ENCODE data around the gene INAFM2. TPM values are rescaled to one million over a fixed set of nuclear protein-coding genes. Genes with fewer than 3 reads are reported as not detected.

The INAFM2 gene
- total and polyA plus RNA-seq, 2 of the 4 experiments (the other 2 are of a cell fraction): 10.4 to 14.0 TPM

DNA sequence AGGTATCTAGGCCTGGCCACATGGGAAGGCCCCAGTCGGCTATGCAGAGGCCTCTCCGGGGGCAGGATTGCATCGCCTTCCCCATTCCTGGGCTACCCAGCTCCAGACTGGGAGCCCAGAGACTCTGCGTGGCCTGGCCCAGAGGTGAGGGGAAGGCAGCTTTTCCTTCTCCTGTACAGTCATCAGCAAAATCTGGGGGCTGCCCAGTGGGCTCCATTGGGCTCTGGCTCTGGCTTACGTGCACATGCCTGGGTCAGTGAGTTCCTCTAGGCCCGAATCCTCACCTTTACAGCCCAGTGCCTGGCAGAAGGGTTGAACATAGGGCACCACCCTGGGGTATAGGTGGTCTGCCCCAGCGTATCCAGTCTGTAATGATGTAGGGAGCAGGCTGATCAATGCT, 36.7 kb upstream of the INAFM2 start:
- Histone ChIP-seq H3K9me3 (ENCODE audit: control insufficient read depth, insufficient read depth, low read length) (no peaks in the 10 kb centered on the region), H2AFZ (replicated peaks; ENCODE audit: low read length, poor library complexity) (no peak overlapping the region), H4K5ac (ENCODE audit: low read depth, low read length) (no peak overlapping the region), H3K4me2 (ENCODE audit: low read depth, low read length) (no peak overlapping the region), H3K79me1 (ENCODE audit: low read depth in 1 of 2, low read length in 2 of 2) (no peaks in the 10 kb centered on the region), H2BK15ac (ENCODE audit: low read depth, low read length) (no peak overlapping the region), H3K9me1 (ENCODE audit: insufficient read depth, low read length) (no peaks in the 10 kb centered on the region), H3K4me1 (ENCODE audit: control insufficient read depth, insufficient read depth, low read length) (peaks cover 9% of the 10 kb centered on the region), H3K23ac (ENCODE audit: low read depth, low read length) (no peak overlapping the region), H2AK5ac (ENCODE audit: low read depth, low read length) (no peak overlapping the region), H3K4ac (ENCODE audit: low read depth, low read length) (no peak overlapping the region), H4K20me1 (ENCODE audit: insufficient read depth, low read length) (no peaks in the 10 kb centered on the region), H3K14ac (replicated peaks; ENCODE audit: low read depth, low read length) (no peak overlapping the region), H3K18ac (ENCODE audit: low read depth, low read length) (no peak overlapping the region), H4K8ac (ENCODE audit: low read depth in 2 of 2, low read length in 2 of 2) (no peak overlapping the region), H2BK120ac (ENCODE audit: low read depth, low read length) (no peak overlapping the region), H3K4me3 (ENCODE audit: insufficient read depth, low read depth, low read length) (no peak overlapping the region), H2AK9ac (replicated peaks; ENCODE audit: low read depth, low read length, poor library complexity) (no peak overlapping the region), H3K9ac (ENCODE audit: low read depth, low read length) (no peak overlapping the region), H3K56ac (ENCODE audit: extremely low read depth, insufficient read depth, low read length) (no peak overlapping the region), H3K27ac (ENCODE audit: insufficient read depth, low read length) (no peak overlapping the region), H4K91ac (ENCODE audit: insufficient read depth, low read depth, low read length) (no peak overlapping the region), H3K36me3 (ENCODE audit: control insufficient read depth, insufficient read depth, low read length) (no peaks in the 10 kb centered on the region), H3K27me3 (ENCODE audit: control insufficient read depth, insufficient read depth, low read length) (peaks cover 57% of the 10 kb centered on the region), H2BK5ac (ENCODE audit: low read depth, low read length, poor library complexity, severe bottlenecking) (no peak overlapping the region), H2BK20ac (ENCODE audit: low read depth, low read length) (no peak overlapping the region)
- BruUV-seq (replicated peaks): no TSS peak
- intact Hi-C loops (cut with micrococcal nuclease): no loop called here
- in situ Hi-C loops (cut with MboI; ENCODE audit: low sequenced_read_pairs): no loop called here
- dilution Hi-C loops (cut with HindIII; ENCODE audit: low sequenced_read_pairs, unreplicated experiment): no loop called here
- ChIA-PET POLR2A (ENCODE audit: unreplicated experiment) (interaction anchor here (0.5 kb wide), 1 partner anchor 22 kb away, joined by 3 read pairs; no protein-coding TSS in a partner anchor), CTCF (interaction anchor here (1.3 kb wide), 1 partner anchor 70 kb away, joined by 3 read pairs; no protein-coding TSS in a partner anchor)
- no peak for DNase-seq
- no peak for TF ChIP-seq RCOR1 (IDR thresholded peaks at IDR 0.05; ENCODE audit: insufficient replicate concordance, low read length)
- WGBS, 2 experiments (ENCODE audit: extremely low coverage in 2 of 2, insufficient read length in 1 of 2): 100% methylated on average over 1 of the region's 7 CpGs; no CpG with 5 or more reads in 1 of the 2 experiments
- ATAC-seq (ENCODE audit: low read depth): no peak
